HEK293 (cell line): ENCODE data around the gene LDLRAD3.

Experiments used
- ATF2 ChIP-seq: fragments of 450-650 bp; formaldehyde crosslinking; IDR thresholded peaks from 2 replicates; pipeline ENCODE4 v1.5.1; 2016; ENCODE audit warnings: missing biosample characterization, missing genetic modification characterization, low read depth
- BCL6B ChIP-seq: fragments of 450-650 bp; formaldehyde crosslinking; IDR thresholded peaks from 2 replicates; pipeline ENCODE4 v1.5.1; 2017; ENCODE audit warnings: missing biosample characterization, missing genetic modification characterization
- GLIS1 ChIP-seq: fragments of 450-650 bp; formaldehyde crosslinking; IDR thresholded peaks from 2 replicates; pipeline ENCODE4 v1.5.1; 2016; ENCODE audit warnings: missing biosample characterization, missing genetic modification characterization
- HIC1 ChIP-seq: fragments of 450-650 bp; formaldehyde crosslinking; IDR thresholded peaks from 2 replicates; pipeline ENCODE4 v1.5.1; 2016; ENCODE audit warnings: missing biosample characterization, missing genetic modification characterization
- SCRT2 ChIP-seq: fragments of 450-650 bp; formaldehyde crosslinking; IDR thresholded peaks from 2 replicates; pipeline ENCODE4 v1.5.1; 2016; ENCODE audit warnings: missing biosample characterization, missing genetic modification characterization
- ZBTB48 ChIP-seq: fragments of 450-650 bp; formaldehyde crosslinking; IDR thresholded peaks from 2 replicates; pipeline ENCODE4 v1.5.1; 2016; ENCODE audit warnings: missing biosample characterization, missing genetic modification characterization
- ZBTB8A ChIP-seq: fragments of 450-650 bp; formaldehyde crosslinking; IDR thresholded peaks from 2 replicates; pipeline ENCODE4 v1.5.1; 2016; ENCODE audit warnings: missing biosample characterization, missing genetic modification characterization
- ZNF148 ChIP-seq: fragments of 450-650 bp; formaldehyde crosslinking; IDR thresholded peaks from 2 replicates; pipeline ENCODE4 v1.5.0; 2017; ENCODE audit warnings: missing biosample characterization, missing genetic modification characterization, borderline replicate concordance
- ZNF16 ChIP-seq: fragments of 450-650 bp; formaldehyde crosslinking; IDR thresholded peaks from 2 replicates; pipeline ENCODE4 v1.5.1; 2016; ENCODE audit warnings: low read depth, missing biosample characterization, missing genetic modification characterization
- ZNF18 ChIP-seq: fragments of 450-650 bp; formaldehyde crosslinking; IDR thresholded peaks from 2 replicates; pipeline ENCODE4 v1.5.1; 2016; ENCODE audit warnings: missing biosample characterization, missing genetic modification characterization
- ZNF211 ChIP-seq: fragments of 450-650 bp; formaldehyde crosslinking; IDR thresholded peaks from 2 replicates; pipeline ENCODE4 v1.5.1; 2016; ENCODE audit warnings: low read depth, missing biosample characterization, missing genetic modification characterization
- ZNF221 ChIP-seq: fragments of 450-650 bp; formaldehyde crosslinking; IDR thresholded peaks from 2 replicates; pipeline ENCODE4 v1.5.1; 2017; ENCODE audit warnings: missing biosample characterization, missing genetic modification characterization, borderline replicate concordance
- ZNF280C ChIP-seq: fragments of 450-650 bp; formaldehyde crosslinking; IDR thresholded peaks from 2 replicates; pipeline ENCODE4 v1.5.1; 2016; ENCODE audit warnings: missing biosample characterization, missing genetic modification characterization
- ZNF302 ChIP-seq: fragments of 450-650 bp; formaldehyde crosslinking; IDR thresholded peaks from 2 replicates; pipeline ENCODE4 v1.5.1; 2016; ENCODE audit warnings: missing biosample characterization, missing genetic modification characterization, low read depth
- ZNF341 ChIP-seq: fragments of 450-650 bp; formaldehyde crosslinking; IDR thresholded peaks from 2 replicates; pipeline ENCODE4; 2016; ENCODE audit warnings: low read depth, missing biosample characterization, missing genetic modification characterization
- ZNF350 ChIP-seq: fragments of 450-650 bp; formaldehyde crosslinking; IDR thresholded peaks from 2 replicates; pipeline ENCODE4 v1.5.0; 2017; ENCODE audit warnings: missing biosample characterization, mild to moderate bottlenecking, missing genetic modification characterization
- ZNF366 ChIP-seq: fragments of 450-650 bp; formaldehyde crosslinking; conservative IDR thresholded peaks from 2 replicates; pipeline ENCODE4 v1.5.1; 2016; ENCODE audit warnings: missing biosample characterization, missing genetic modification characterization
- ZNF404 ChIP-seq: fragments of 450-650 bp; formaldehyde crosslinking; IDR thresholded peaks from 2 replicates; pipeline ENCODE4 v1.5.1; 2017; ENCODE audit warnings: missing biosample characterization, missing genetic modification characterization
- ZNF488 ChIP-seq: fragments of 450-650 bp; formaldehyde crosslinking; IDR thresholded peaks from 2 replicates; pipeline ENCODE4 v1.5.1; 2016; ENCODE audit warnings: missing biosample characterization, missing genetic modification characterization
- ZNF513 ChIP-seq: fragments of 450-650 bp; IDR thresholded peaks from 2 replicates; pipeline ENCODE4 v1.5.1; 2018; ENCODE audit warnings: missing biosample characterization, missing genetic modification characterization
- ZNF560 ChIP-seq: fragments of 450-650 bp; formaldehyde crosslinking; IDR thresholded peaks from 2 replicates; pipeline ENCODE4 v1.5.1; 2017; ENCODE audit warnings: missing biosample characterization, missing genetic modification characterization, borderline replicate concordance
- ZNF654 ChIP-seq: fragments of 450-650 bp; formaldehyde crosslinking; IDR thresholded peaks from 2 replicates; pipeline ENCODE4 v1.5.1; 2016; ENCODE audit warnings: low read depth, missing biosample characterization, missing genetic modification characterization
- ZNF701 ChIP-seq: fragments of 450-650 bp; formaldehyde crosslinking; IDR thresholded peaks from 2 replicates; pipeline ENCODE4 v1.5.1; 2016; ENCODE audit warnings: missing biosample characterization, missing genetic modification characterization
- ZNF777 ChIP-seq: fragments of 450-650 bp; formaldehyde crosslinking; IDR thresholded peaks from 2 replicates; pipeline ENCODE4 v1.5.1; 2017; ENCODE audit warnings: missing biosample characterization, missing genetic modification characterization, borderline replicate concordance
- ZNF792 ChIP-seq: fragments of 450-650 bp; formaldehyde crosslinking; IDR thresholded peaks from 2 replicates; pipeline ENCODE4 v1.5.1; 2016; ENCODE audit warnings: missing biosample characterization, missing genetic modification characterization

LDLRAD3 gene

GRCh38 chr11:36149538-36150242 is 205.8 kb downstream of the LDLRAD3 start (continued):
- no peak for TF ChIP-seq ZNF488 (tag by site-specific recombination)
- no peak for TF ChIP-seq ZBTB8A (tag by site-specific recombination)
- no peak for TF ChIP-seq ZNF513 (tag by site-specific recombination)
- TF ChIP-seq SCRT2, result peak; percentile 97
- peak; percentile 88 for TF ChIP-seq ZBTB48 (tag by site-specific recombination)
- no peak for TF ChIP-seq ZNF18 (tag by site-specific recombination)
- TF ChIP-seq ZNF654 (tag by site-specific recombination), result no peak; the same call in 1 of the 2 replicates
- TF ChIP-seq ZNF366 (tag by site-specific recombination), result peak; percentile 98
- TF ChIP-seq ZNF701, result no peak
- peak; percentile 88 for TF ChIP-seq GLIS1 (tag by site-specific recombination)
- TF ChIP-seq ZNF777 (tag by site-specific recombination), result no peak
- no peak for TF ChIP-seq ZNF211
- TF ChIP-seq ZNF792, result no peak
- no peak for TF ChIP-seq ZNF148
- peak; percentile 71 for TF ChIP-seq ATF2 (tag by site-specific recombination)
- TF ChIP-seq BCL6B, result no peak
- TF ChIP-seq HIC1 (tag by site-specific recombination), result peak; percentile 98
- no peak for TF ChIP-seq ZNF341 (tag by site-specific recombination)
- no peak for TF ChIP-seq ZNF221 (tag by site-specific recombination)
- no peak for TF ChIP-seq ZNF350 (tag by site-specific recombination)
- TF ChIP-seq ZNF302 (tag by site-specific recombination), result no peak
- no peak for TF ChIP-seq ZNF404 (tag by site-specific recombination)
- TF ChIP-seq ZNF560 (tag by site-specific recombination), result no peak
- no peak for TF ChIP-seq ZNF280C
- no peak for TF ChIP-seq ZNF16 (tag by site-specific recombination)
